Measurements from ENCODE around the gene C2CD4D. TPM values are rescaled to one million over a fixed set of nuclear protein-coding genes. Genes with fewer than 3 reads are reported as not detected.

C2CD4D gene
- total RNA-seq, 1 experiment from 2014 or later = not detected

DNA sequence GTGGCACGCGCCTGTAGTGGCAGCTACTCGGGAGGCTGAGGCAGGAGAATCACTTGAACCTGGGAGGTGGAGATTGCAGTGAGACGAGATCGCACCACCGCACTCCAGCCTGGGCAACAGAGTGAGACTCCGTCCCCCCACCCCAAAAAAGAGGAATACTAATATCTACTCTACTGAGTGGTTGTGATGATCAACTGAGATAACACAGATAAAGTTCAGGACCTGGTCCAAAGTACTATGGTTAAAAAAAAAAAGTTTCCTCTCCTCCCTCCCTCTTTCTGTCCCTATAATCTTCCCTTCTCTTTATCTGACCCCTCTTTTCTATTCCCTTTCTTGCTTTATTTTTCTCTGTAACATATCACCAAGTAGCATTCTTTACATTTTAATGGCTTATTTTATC lies 4.0 kb downstream of the C2CD4D start:
- H3K27ac ChIP-seq (ENCODE audit: low read depth, low read length, poor library complexity, severe bottlenecking) = no peak overlapping the region
- BruUV-seq (replicated peaks) = no TSS peak
- H3K4me1 ChIP-seq (ENCODE audit: insufficient read depth, low read length, poor library complexity, severe bottlenecking) = peaks cover 10% of the 10 kb centered on the region
- H3K4me3 ChIP-seq (ENCODE audit: low read depth, low read length, poor library complexity, severe bottlenecking) = no peak overlapping the region
- H3K36me3 ChIP-seq (ENCODE audit: insufficient read depth, low read length, poor library complexity, severe bottlenecking) = no peaks in the 10 kb centered on the region
- intact Hi-C loops (cut with micrococcal nuclease; ENCODE audit: unreplicated experiment) = loop anchor here (5.0 kb wide), 1 partner anchor 303 kb away; no protein-coding TSS in a partner anchor
- no peaks in the 10 kb centered on the region for H3K9me3 ChIP-seq (ENCODE audit: low read depth, low read length, poor library complexity, severe bottlenecking)
- no peak for DNase-seq (ENCODE audit: low spot score)
- POLR2A ChIA-PET (ENCODE audit: low non-redundant PET) = no interaction called here
- TF ChIP-seq, protein P1, sequence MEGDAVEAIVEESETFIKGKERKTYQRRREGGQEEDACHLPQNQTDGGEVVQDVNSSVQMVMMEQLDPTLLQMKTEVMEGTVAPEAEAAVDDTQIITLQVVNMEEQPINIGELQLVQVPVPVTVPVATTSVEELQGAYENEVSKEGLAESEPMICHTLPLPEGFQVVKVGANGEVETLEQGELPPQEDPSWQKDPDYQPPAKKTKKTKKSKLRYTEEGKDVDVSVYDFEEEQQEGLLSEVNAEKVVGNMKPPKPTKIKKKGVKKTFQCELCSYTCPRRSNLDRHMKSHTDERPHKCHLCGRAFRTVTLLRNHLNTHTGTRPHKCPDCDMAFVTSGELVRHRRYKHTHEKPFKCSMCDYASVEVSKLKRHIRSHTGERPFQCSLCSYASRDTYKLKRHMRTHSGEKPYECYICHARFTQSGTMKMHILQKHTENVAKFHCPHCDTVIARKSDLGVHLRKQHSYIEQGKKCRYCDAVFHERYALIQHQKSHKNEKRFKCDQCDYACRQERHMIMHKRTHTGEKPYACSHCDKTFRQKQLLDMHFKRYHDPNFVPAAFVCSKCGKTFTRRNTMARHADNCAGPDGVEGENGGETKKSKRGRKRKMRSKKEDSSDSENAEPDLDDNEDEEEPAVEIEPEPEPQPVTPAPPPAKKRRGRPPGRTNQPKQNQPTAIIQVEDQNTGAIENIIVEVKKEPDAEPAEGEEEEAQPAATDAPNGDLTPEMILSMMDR (conservative IDR thresholded peaks at IDR 0.05; ENCODE audit: low read depth, low read length) = no peak
- no peak for TF ChIP-seq EZH2 (IDR thresholded peaks at IDR 0.05; ENCODE audit: borderline replicate concordance, low read depth, low read length, poor library complexity, severe bottlenecking)
- peaks cover 38% of the 10 kb centered on the region for H3K27me3 ChIP-seq (replicated peaks; ENCODE audit: insufficient read depth, low read depth, low read length, poor library complexity)
- CTCF ChIA-PET = interaction anchor here (0.9 kb wide), 1 partner anchor 53 kb away, joined by 3 read pairs; no protein-coding TSS in a partner anchor

DNA sequence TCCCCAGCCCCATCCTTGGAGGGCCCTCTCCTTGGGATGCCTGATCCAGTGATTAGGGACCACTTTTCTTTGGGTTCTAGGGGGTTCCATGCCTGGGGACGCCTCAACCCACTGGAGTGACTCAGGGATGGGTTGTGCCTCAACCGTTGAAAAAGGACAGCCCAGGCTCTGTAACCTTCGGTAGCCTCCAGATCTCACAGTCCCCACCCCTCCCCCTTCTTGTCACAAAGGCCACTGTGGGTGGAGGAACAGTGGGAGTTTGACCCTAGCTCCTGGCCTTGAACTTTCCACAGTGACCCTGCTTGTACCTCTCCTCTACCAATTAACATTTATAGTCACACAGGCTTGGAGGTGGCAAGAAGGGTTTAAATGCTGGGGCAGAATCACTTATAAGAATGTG lies 5.4 kb downstream of the C2CD4D start:
- Histone ChIP-seq H3K27me3 (replicated peaks; ENCODE audit: insufficient read depth, low read depth, low read length, poor library complexity) (peaks cover 25% of the 10 kb centered on the region), H3K4me1 (ENCODE audit: insufficient read depth, low read length, poor library complexity, severe bottlenecking) (peaks cover 10% of the 10 kb centered on the region), H3K36me3 (ENCODE audit: insufficient read depth, low read length, poor library complexity, severe bottlenecking) (no peaks in the 10 kb centered on the region), H3K9me3 (ENCODE audit: low read depth, low read length, poor library complexity, severe bottlenecking) (no peaks in the 10 kb centered on the region), H3K27ac (ENCODE audit: low read depth, low read length, poor library complexity, severe bottlenecking) (no peak overlapping the region), H3K4me3 (ENCODE audit: low read depth, low read length, poor library complexity, severe bottlenecking) (no peak overlapping the region)
- no TSS peak for BruUV-seq (replicated peaks)
- ChIA-PET POLR2A (ENCODE audit: low non-redundant PET) (no interaction called here), CTCF (no interaction called here)
- no peak for TF ChIP-seq EZH2 (IDR thresholded peaks at IDR 0.05; ENCODE audit: borderline replicate concordance, low read depth, low read length, poor library complexity, severe bottlenecking)
- TF ChIP-seq, protein P1 (conservative IDR thresholded peaks at IDR 0.05; ENCODE audit: low read depth, low read length) = no peak
- intact Hi-C loops (cut with micrococcal nuclease; ENCODE audit: unreplicated experiment) = no loop called here
- no peak for DNase-seq (ENCODE audit: low spot score)

DNA sequence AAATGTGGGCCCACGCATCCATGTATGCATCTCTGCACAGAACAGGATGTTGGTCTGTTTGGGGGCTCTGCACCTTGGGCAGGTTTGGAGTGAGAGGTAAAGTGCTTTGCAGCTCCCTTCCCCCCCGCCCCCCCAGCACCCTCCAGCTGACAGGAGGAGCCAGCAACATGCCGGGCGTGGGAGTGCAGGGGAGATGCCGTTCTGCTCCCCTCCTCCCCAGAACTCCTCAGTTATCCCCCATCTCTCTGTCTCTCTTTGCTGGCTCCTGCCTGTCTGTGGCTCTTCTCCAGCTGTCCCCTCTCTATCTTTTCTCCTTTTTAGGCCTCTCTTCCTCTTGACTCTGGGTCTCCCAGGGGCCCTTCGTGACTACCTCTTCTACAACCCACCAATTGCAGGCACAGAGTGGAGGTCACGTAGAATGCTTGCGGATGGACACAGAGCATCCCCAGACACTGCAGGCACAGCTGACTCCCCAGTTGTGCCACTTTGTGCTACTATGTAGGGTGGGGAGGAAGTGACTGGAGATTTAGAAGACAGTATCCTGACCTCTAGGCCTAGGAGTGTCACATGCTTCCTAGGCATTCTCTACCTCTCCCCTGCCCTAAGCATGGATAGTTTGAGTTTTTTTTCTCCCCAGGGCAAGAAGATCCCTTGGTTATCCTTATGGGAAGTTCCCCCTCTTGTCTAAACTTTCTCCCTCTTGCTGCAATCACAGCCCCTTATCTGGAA lies 6.3 kb downstream of the C2CD4D start:
- Histone ChIP-seq H3K36me3 (ENCODE audit: insufficient read depth, low read length, poor library complexity, severe bottlenecking) (no peaks in the 10 kb centered on the region), H3K4me1 (ENCODE audit: insufficient read depth, low read length, poor library complexity, severe bottlenecking) (peaks cover 7% of the 10 kb centered on the region), H3K9me3 (ENCODE audit: low read depth, low read length, poor library complexity, severe bottlenecking) (no peaks in the 10 kb centered on the region), H3K27me3 (replicated peaks; ENCODE audit: insufficient read depth, low read depth, low read length, poor library complexity) (peaks cover 16% of the 10 kb centered on the region), H3K27ac (ENCODE audit: low read depth, low read length, poor library complexity, severe bottlenecking) (no peak overlapping the region), H3K4me3 (ENCODE audit: low read depth, low read length, poor library complexity, severe bottlenecking) (no peak overlapping the region)
- no TSS peak for BruUV-seq (replicated peaks)
- CTCF ChIA-PET = no interaction called here
- POLR2A ChIA-PET (ENCODE audit: low non-redundant PET) = interaction anchor here (0.6 kb wide), 1 partner anchor 20 kb away, joined by 3 read pairs; the partner anchor contains the start of gene THEM5
- TF ChIP-seq EZH2 (IDR thresholded peaks at IDR 0.05; ENCODE audit: borderline replicate concordance, low read depth, low read length, poor library complexity, severe bottlenecking) = no peak
- TF ChIP-seq, protein P1 (conservative IDR thresholded peaks at IDR 0.05; ENCODE audit: low read depth, low read length) = no peak
- intact Hi-C loops (cut with micrococcal nuclease; ENCODE audit: unreplicated experiment) = no loop called here
- DNase-seq (ENCODE audit: low spot score) = no peak
